Esophagus squamous epithelium (tissue), 4 donors: ENCODE data around the gene SMIM5.

Source experiments
- POLR2A ChIP-seq, 4 donors: fragments of 450-650 bp; IDR thresholded peaks; one replicate each; pipeline ENCODE4 v1.6.1; 2017; ENCODE audit warnings: antibody characterized with exemption in 4 of 4, mild to moderate bottlenecking in 4 of 4, moderate library complexity in 3 of 4
- TF ChIP-seq, protein P1 (sequence below), 6 experiments: fragments of 450-650 bp in 4 of 6; fragments of 200-600 bp in 2 of 6; sonication (generic) in 2 of 6; IDR thresholded peaks; one replicate each; pipeline ENCODE4 v1.5.1; 2016 to 2019; ENCODE audit warnings: antibody characterized with exemption in 6 of 6, mild to moderate bottlenecking in 4 of 6, moderate library complexity in 4 of 6

DNA sequence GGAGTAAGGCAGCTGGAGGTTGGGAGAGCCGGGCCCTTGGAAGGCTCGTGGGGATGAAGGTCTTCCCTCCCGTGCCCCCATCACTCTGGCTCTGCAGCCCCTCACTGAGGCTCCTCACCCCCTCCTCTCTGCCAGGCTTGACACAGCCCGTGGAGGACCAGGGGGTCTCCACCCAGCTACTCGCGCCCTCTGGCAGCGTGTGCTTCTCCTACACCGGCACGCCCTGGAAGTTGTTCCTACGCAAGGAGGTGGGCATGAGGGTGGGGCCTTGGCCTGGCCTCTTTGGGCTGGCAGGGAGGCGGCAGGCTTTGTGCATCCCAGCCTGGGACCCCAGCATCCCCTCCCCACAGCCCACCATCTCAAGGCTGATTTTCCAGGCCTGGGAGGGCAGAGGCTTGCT, 15.6 kb upstream of the SMIM5 start:
- TF ChIP-seq, protein P1, sequence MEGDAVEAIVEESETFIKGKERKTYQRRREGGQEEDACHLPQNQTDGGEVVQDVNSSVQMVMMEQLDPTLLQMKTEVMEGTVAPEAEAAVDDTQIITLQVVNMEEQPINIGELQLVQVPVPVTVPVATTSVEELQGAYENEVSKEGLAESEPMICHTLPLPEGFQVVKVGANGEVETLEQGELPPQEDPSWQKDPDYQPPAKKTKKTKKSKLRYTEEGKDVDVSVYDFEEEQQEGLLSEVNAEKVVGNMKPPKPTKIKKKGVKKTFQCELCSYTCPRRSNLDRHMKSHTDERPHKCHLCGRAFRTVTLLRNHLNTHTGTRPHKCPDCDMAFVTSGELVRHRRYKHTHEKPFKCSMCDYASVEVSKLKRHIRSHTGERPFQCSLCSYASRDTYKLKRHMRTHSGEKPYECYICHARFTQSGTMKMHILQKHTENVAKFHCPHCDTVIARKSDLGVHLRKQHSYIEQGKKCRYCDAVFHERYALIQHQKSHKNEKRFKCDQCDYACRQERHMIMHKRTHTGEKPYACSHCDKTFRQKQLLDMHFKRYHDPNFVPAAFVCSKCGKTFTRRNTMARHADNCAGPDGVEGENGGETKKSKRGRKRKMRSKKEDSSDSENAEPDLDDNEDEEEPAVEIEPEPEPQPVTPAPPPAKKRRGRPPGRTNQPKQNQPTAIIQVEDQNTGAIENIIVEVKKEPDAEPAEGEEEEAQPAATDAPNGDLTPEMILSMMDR (IDR thresholded peaks at IDR 0.05), result no peak
- TF ChIP-seq POLR2A (IDR thresholded peaks at IDR 0.05), result no peak
